ENCODE results near the gene ALDH1A1. TPM values are rescaled to one million over a fixed set of nuclear protein-coding genes. Genes with fewer than 3 reads are reported as not detected.

Gene ALDH1A1
- total RNA-seq, 1 donor from 2014 or later = 6.2 TPM

DNA sequence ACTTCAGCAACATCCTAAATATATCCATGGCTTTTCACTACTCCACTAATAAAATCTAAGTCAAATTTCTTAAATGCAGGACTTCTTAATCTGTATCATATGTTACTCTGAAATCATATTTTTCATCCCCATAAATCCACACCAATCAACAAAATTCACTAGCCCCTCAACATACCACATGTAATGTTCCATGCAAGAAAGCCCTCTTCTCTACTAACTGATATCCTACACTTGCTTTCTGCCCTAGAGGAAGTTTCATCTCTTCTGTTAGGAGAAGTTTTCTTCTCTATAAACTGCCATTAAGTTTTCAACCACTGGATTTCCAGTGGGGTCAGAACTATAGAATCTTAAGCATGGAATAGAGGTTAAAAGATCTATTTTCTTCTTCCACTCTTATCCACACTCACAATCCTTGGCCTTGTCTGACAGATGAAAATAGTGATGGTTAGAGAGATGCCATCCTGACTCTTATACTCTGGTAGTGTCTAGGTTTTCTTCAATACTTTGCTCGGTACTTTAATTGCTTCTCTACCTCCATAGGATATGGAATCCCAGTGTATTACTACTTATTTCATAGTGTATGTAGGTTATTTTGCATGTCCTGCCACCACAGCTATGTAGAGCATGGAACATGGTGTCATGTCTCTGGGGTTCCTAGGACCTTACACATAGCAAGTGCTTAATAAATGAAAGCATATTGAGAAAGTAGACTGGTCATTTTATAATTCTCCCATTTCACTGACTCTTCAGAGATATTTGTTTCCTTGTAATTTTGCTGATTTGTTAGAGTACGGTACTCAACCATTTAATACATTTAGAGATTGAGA lies 48.4 kb downstream of the ALDH1A1 start:
- no peak for DNase-seq (ENCODE audit: low spot score)
- intact Hi-C loops (cut with DNase I) = no loop called here

GRCh38 chr9:72903103-72903502 lies 49.8 kb downstream of the ALDH1A1 start:
- intact Hi-C loops (cut with DNase I) = no loop called here
- no peak for DNase-seq (ENCODE audit: low spot score)

DNA sequence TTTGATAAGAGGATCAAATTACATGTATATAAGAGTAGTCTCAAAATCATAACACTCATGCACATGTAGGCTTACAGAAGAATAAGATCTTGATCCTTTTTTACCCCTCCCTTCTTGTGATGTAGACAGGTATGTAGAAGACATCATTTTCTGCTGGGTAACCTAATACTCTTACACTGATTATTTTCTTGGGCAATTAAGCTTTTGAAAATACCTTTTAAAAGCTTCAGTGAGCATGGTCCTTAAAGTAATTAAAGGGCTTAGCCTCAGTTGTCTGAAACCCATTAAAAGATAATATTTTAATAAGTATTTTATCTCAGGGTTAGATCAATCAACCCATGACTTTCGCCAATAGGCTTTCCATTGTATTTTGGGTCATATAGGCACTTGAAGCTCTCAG lies 50.6 kb downstream of the ALDH1A1 start:
- DNase-seq (ENCODE audit: low spot score) = no peak
- intact Hi-C loops (cut with DNase I) = no loop called here

- intact Hi-C loops (cut with DNase I) = no loop called here
- no peak for DNase-seq (ENCODE audit: low spot score)
These were observed 52.9 kb downstream of the ALDH1A1 start for GRCh38 chr9:72899734-72900477.

GRCh38 chr9:72898784-72899733 lies 53.8 kb downstream of the ALDH1A1 start:
- no peak for DNase-seq (ENCODE audit: low spot score)
- intact Hi-C loops (cut with DNase I) = no loop called here

DNA sequence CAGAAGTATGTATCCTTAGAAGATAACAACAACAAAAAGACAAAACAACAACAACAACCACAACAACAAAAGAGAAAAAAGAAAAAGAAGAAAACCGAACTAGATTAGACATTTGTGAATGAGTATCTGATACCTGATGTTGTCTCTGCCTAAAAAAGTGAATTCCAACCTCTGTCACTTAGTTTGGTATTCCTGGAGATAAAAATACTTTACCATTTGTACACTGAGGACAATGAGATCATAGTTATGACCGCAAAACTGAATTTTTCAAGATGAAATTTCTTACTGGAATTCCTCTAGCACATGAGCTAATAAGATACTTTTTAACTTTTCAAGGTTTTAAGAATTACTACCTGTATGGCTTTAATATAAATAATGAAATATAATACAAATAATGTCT lies 54.5 kb downstream of the ALDH1A1 start:
- intact Hi-C loops (cut with DNase I) = no loop called here
- no peak for DNase-seq (ENCODE audit: low spot score)

- intact Hi-C loops (cut with DNase I) = no loop called here
- DNase-seq (ENCODE audit: low spot score) = no peak
These were observed 55.7 kb downstream of the ALDH1A1 start for GRCh38 chr9:72897069-72897649.

- intact Hi-C loops (cut with DNase I) = no loop called here
- DNase-seq (ENCODE audit: low spot score) = no peak
These were observed 56.4 kb downstream of the ALDH1A1 start for GRCh38 chr9:72896439-72896838.

- no peak for DNase-seq (ENCODE audit: low spot score)
- intact Hi-C loops (cut with DNase I) = no loop called here
These were observed 57.7 kb downstream of the ALDH1A1 start for GRCh38 chr9:72895122-72895521.

GRCh38 chr9:72894342-72894741 lies 58.5 kb downstream of the ALDH1A1 start:
- intact Hi-C loops (cut with DNase I) = no loop called here
- no peak for DNase-seq (ENCODE audit: low spot score)

DNA sequence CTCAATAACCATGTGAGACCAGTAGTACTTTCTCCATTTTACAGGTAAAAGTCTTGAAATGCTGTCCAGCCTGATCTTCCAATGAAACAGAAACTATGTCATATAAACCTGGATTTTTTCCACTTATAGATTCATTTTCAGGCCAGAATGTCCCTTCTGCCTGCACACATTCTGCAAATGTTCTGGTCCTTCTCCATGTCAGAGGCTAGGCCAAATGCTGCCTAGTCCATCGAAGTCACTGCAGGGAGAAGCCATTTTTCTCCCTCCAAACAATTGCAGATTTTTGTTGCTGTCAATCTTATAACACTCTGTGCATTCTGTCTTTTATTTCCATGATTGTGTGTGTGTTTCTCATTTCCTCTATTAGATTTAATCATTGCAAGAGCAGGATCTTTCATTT lies 59.4 kb downstream of the ALDH1A1 start:
- DNase-seq (ENCODE audit: low spot score) = no peak
- intact Hi-C loops (cut with DNase I) = no loop called here

GRCh38 chr9:72891043-72891442 lies 61.8 kb downstream of the ALDH1A1 start:
- DNase-seq (ENCODE audit: low spot score) = no peak
- intact Hi-C loops (cut with DNase I) = no loop called here

DNA sequence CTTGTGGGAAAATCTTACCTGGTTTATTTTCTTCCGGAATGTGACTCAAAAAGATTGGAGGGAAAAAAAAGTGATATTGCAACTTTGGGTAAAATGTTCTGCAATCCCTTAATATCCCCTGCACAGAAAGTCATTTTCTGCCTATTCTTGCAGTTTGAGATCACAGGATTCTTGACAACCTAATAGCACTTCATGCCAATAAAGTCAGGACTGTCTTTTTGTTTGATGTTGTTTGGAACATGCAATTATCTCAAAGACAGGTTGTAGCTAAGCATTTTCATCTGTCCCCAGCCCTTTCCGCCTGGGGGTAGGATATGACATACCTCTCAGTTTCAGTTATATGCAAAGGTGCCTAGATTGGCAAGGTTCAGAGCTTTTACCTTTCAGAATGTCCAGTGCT lies 63.9 kb downstream of the ALDH1A1 start:
- intact Hi-C loops (cut with DNase I) = no loop called here
- no peak for DNase-seq (ENCODE audit: low spot score)

DNA sequence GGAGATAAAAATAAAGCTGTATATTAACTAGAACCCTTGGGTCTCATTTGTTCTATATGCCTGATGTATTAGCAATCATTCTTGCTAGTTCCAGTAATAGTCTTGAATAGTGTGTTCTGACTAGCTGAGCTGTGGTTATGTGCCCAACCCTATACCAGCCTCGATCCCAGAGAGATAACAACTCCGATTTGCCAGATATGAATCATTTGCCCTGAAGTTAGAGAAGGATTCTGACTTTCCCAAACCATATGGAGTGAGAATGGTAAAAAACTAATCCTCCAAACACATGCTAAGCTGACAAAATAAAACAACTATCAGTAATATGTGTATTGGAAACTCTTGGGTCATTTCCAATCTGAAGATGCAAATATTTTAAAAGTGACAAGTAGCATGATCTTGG lies 64.8 kb downstream of the ALDH1A1 start:
- intact Hi-C loops (cut with DNase I) = no loop called here

GRCh38 chr9:72886386-72886785 lies 66.5 kb downstream of the ALDH1A1 start:
- DNase-seq (ENCODE audit: low spot score) = no peak
- intact Hi-C loops (cut with DNase I) = no loop called here

More for the DNA sequence above, 64.8 kb downstream of the ALDH1A1 start:
- DNase-seq (ENCODE audit: low spot score) = no peak

- intact Hi-C loops (cut with DNase I) = no loop called here
- DNase-seq (ENCODE audit: low spot score) = no peak
These were observed 68.3 kb downstream of the ALDH1A1 start for GRCh38 chr9:72884508-72884907.

GRCh38 chr9:72883875-72884274 lies 69.0 kb downstream of the ALDH1A1 start:
- intact Hi-C loops (cut with DNase I) = no loop called here
- DNase-seq (ENCODE audit: low spot score) = no peak

DNA sequence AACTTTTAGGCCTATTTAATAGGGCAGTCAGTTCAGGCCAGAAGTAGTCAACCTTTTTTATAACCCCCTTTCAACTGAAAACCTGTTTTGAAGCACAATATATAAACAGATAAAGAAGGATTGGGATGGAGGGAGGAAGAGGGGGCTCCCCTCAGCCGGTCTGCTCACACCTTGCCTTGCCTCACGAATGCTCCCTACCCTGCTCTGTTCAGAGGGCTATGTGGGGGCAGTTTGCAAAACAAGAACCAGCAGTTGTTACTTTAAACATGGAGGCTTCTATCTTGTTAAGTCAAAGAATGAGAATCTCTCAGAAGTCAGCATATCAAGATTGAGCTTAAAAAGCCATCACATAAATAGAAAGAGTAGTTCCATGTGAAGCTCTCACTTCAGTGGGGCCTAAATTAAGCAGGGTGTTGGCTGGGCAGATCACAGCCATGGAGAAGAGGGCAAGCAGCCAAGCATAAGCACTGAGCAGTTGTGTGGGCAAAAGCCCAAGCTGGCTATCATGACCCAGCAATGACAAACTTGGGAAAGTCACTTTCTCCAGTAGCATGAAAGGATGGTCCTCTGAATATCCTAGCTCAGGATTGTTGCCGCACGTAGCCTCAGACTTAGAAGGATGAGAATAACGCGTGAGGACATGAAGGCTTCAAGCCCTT lies 70.6 kb downstream of the ALDH1A1 start:
- DNase-seq (ENCODE audit: low spot score) = peak; percentile 78
- intact Hi-C loops (cut with DNase I) = no loop called here

DNA sequence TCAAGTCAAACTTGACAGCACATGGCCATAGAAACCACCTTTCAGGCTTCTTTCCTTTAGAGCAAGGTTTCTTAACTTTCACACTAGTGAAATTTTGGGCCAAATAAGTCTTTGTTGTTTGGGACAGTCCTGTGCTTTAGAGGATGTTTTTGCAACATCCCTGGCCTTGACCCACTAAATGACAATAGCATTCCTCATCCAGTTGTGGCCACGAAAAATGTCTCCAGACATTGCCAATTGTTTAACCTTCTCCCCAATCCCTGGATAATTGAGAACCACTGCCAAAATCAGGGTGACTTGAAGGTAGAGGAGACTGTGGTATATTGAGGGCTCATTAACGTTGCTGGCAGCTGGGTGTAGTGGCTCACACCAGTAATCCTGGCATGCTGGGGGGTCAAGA lies 72.0 kb downstream of the ALDH1A1 start:
- intact Hi-C loops (cut with DNase I) = no loop called here
- no peak for DNase-seq (ENCODE audit: low spot score)

Data from cardiac septum (tissue), 1 donor.